Activated naive CD4-positive, alpha-beta T cell treated with Interleukin-2 at 50 U/mL for 16 hours (primary cell): Measurements from ENCODE around the gene KCNJ10.

ENCODE experiments used
- DNase-seq: peaks from one replicate; pipeline ENCODE4 v3.0.0-alpha.2; 2020

Gene KCNJ10

GRCh38 chr1:160082926-160083325 is 13.0 kb upstream of the KCNJ10 start:
- DNase-seq: no peak

GRCh38 chr1:160082487-160082886 is 12.5 kb upstream of the KCNJ10 start:
- DNase-seq: no peak

GRCh38 chr1:160081261-160081936 is 11.4 kb upstream of the KCNJ10 start, which contains the start of gene KCNJ9:
Gene KCNJ9 (plus strand): TSS chr1:160081538. CDS start chr1:160084031, 2,493 bp downstream.
- DNase-seq: no peak

DNA sequence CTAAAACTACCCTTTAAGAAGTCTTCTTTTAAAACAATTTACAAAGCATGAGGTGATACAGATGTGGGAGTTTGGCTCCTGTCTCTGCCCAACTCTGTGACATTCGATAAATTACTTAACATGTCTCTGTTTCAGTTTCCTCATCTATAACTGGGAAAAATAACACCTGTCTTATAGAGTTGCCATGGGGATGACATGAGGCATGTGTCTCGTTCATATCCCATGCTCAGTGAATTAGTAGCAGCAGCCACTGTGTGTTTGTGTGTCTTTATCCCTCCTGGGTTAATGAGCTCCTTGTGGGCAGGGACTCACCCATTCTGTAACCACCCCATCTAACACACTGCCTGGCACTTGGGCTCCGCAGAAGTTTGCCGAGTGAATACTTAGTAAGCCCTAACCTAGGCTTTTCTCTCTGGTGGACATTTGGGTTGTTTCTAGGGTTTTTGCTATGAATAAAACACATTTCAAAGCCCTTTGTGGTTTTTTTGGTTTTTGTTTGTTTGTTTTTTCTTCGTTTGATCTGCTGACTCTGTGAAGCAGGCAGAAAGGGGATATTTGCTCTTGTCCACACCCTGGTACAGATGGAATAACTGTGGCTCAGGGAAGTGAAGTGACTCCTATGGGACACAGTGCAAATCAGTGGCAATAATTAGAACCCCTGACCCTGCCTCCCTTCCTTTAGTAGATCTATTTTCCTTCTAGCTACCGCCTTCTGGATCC is 10.6 kb upstream of the KCNJ10 start:
- no peak for DNase-seq

DNA sequence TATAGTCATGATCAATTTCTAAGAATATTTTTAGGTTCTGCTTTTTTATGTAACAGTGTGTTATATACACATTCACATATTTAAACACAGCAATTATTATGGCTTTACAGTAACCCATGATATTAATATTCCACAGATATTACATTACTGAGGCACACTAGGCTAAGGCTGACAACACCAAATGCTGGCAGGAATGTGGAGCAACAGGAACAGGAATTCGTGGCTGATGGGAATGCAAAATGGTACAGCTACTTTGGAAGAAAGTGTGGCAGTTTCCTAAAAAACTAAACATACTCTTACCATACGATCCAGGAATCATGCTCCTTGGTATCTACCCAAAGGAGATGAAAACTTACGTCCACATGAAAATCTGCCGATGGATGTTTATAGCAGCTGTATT is 9.5 kb upstream of the KCNJ10 start:
- no peak for DNase-seq

DNA sequence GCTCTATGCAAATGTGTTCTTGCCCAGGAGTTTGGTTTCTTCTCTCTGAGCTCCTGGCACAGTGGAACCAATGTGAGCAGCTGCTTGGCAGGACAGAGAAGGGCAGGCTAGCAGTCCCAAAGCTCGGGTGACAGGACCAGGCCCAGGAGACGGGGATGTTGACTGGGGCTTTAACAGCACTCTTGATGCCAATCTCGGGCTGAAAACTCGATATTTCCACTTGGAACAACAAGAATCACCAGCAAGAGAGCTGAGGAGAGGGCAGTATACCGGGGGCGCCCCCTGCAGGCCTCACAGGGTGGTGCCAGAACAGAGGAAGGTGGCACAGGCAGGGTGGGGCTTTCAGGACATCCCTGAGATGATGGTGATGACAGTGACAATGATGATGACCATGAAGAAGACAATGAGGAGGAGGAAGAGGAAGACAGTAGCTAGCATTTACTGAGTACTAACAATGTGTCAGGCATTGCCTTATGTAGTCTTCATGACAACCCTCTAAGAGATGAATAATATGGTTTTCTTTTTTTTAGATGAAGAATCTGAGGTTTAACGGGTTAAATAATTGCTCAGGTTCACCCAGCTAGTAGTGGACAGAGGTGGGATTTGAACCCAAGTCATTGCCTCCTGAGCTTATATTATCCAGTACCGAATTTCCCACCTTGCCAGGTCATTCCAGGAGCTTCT is 8.7 kb upstream of the KCNJ10 start:
- DNase-seq: peak; percentile 60

GRCh38 chr1:160077486-160077885 is 7.5 kb upstream of the KCNJ10 start:
- no peak for DNase-seq

- DNase-seq: no peak
Observed at GRCh38 chr1:160076295-160076694, 6.3 kb upstream of the KCNJ10 start.

- DNase-seq: no peak
Observed at GRCh38 chr1:160075836-160076235, 5.9 kb upstream of the KCNJ10 start.

- no peak for DNase-seq
Observed at GRCh38 chr1:160074865-160075264, 4.9 kb upstream of the KCNJ10 start.

GRCh38 chr1:160071289-160071688 is 1.3 kb upstream of the KCNJ10 start:
- no peak for DNase-seq

- peak; percentile 54 for DNase-seq
Observed at GRCh38 chr1:160070243-160071163, 543 bp upstream of the KCNJ10 start.

DNA sequence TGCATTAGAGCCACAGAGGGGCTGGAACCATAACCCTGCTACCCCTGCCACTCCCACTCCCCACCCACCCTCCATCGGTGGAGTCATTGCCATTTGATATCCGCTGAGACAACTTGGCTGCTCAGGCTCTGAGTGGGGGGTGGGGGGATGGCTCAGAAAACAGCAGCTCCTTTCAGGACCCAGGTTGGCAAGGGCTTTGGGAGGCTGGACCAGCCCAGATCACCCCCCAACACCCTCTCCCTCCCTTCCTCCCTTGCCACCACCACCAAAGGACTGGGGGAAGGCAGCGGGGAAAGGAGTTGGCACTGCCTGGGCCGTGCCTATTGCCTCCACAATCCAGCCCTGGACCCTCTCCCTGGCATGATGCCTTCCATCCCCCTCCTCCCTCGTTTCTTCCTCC is 1.7 kb downstream of the KCNJ10 start:
- DNase-seq: no peak

GRCh38 chr1:160066829-160067745 is 2.9 kb downstream of the KCNJ10 start:
- no peak for DNase-seq

DNA sequence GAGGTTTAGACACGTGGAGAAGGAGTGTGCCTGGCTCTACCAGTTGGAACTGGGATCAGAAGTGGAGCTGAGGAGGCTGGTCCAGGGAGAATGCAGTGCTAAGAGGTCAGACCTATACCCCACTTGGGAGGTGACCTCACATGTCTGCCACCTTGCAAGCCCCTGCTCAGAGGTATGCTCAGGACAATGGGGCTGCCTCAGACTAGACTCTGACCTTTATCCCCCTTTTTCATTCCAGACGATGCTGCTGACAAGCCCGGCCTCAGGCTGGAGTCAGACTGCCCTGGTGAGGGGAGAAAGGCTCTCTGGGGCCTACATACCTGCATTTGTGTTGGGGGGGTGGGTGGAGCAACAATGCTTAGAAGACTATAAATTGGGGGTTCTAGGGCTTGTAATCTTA is 5.2 kb downstream of the KCNJ10 start:
- DNase-seq: no peak

DNA sequence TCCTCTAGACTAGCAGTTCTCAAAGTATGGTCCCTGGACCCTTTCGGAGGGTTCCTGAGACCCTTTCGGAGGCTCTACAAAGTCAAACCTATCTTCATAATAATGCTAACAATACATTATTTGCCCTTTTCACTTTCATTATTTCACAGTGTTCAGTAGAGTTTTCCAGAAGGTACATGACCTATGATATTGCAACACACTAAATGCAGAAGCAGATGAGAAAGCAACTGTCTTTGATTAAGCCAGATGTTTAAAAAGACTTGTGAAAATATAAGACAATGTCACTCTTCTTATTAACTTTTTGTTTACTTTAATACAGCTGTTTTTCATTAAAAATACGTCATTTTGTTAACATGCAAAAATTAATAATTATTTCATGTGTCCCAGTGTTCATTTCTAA is 5.8 kb downstream of the KCNJ10 start:
- no peak for DNase-seq

- no peak for DNase-seq
Observed at GRCh38 chr1:160063176-160063575, 6.8 kb downstream of the KCNJ10 start.

- DNase-seq: no peak
Observed at GRCh38 chr1:160062230-160062532, 7.8 kb downstream of the KCNJ10 start.

- no peak for DNase-seq
Observed at GRCh38 chr1:160061369-160062229, 8.4 kb downstream of the KCNJ10 start.

DNA sequence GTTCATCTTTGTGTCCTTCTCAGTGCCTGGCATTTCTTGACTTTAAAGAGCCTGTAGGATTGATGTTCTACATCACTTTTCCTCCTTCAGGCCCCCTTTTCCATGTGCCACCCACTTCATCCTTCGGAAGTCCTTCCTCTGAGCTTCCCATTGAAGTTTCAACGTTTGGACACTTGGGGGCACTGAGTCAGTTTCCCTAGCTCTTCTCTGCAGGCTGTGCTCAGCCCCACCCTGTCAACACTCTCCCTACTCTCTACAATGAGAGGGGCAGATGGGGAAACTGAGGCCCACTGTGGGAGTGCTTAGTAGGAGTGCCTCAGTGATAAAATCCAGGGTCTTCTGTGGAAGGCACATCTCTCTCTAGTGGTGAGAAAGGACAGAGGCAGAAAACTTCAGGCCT is 11.9 kb downstream of the KCNJ10 start:
- DNase-seq: no peak

DNA sequence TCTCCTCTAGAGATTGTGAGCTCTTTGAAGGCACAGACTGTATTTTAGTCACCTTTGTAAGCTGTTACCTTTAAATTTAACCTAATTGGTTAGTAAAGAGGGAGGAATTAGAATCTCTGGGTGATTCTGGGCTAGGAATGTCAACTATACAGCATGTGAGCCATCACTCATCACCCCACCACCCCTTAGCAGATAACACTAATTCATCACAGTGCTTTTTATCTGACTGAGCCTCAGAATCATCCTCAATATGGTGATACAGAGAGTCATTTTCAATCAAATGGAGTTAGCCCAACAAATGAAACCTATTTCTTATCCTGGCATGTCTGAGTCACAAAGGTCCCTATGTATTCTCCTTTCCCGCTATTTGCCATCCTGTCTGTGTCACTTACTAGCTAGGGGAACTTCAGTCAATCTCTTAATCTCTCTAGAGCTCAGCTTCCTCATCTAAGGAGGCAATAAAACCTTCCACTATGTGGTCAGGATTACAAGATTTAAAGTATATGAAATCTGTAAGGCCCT is 13.3 kb downstream of the KCNJ10 start:
- DNase-seq: no peak
